ENCODE data around the gene NOTUM. TPM values are rescaled to one million over a fixed set of nuclear protein-coding genes. Genes with fewer than 3 reads are reported as not detected.

NOTUM gene
- total RNA-seq, 1 donor from 2014 or later, result 1.7 TPM

GRCh38 chr17:81912441-81913309 is 48.3 kb downstream of the NOTUM start:
- Histone ChIP-seq H3K27ac (ENCODE audit: low read depth, low read length) (no peak overlapping the region), H3K4me2 (ENCODE audit: low read length) (no peak overlapping the region), H3K4me3 (ENCODE audit: insufficient read depth, low read depth, low read length) (no peak overlapping the region), H3K27me3 (ENCODE audit: insufficient read depth, low read length) (no peaks in the 10 kb centered on the region), H3K9me3 (ENCODE audit: insufficient read depth, low read depth, low read length) (no peaks in the 10 kb centered on the region), H4K20me1 (ENCODE audit: insufficient read depth, low read length) (peaks cover 70% of the 10 kb centered on the region), H3K79me2 (ENCODE audit: insufficient read depth, low read length) (peaks cover 31% of the 10 kb centered on the region), H2AFZ (ENCODE audit: low read depth, low read length) (no peak overlapping the region), H3K4me1 (ENCODE audit: insufficient read depth, low read length) (peaks cover 18% of the 10 kb centered on the region), H3K9ac (ENCODE audit: low read length) (no peak overlapping the region), H3K36me3 (ENCODE audit: insufficient read depth, low read length) (peaks cover 6% of the 10 kb centered on the region)
- Mint-ChIP-seq H3K27me3 (ENCODE audit: low read depth, unreplicated experiment) (no peaks in the 10 kb centered on the region), H3K4me3 (ENCODE audit: unreplicated experiment) (peak overlapping the region; percentile 70), H3K4me1 (ENCODE audit: low read depth, unreplicated experiment) (peaks cover 9% of the 10 kb centered on the region), H3K9me3 (ENCODE audit: unreplicated experiment) (peaks cover 1% of the 10 kb centered on the region), H3K27ac (ENCODE audit: unreplicated experiment) (peak overlapping the region; percentile 72), H3K36me3 (ENCODE audit: low read depth, unreplicated experiment) (peaks cover 12% of the 10 kb centered on the region)
- no peak for DNase-seq (ENCODE audit: low read depth)
- no peak for FAIRE-seq
- TF ChIP-seq EZH2 (IDR thresholded peaks at IDR 0.05; ENCODE audit: insufficient read depth, low read length), result no peak
- no peak for TF ChIP-seq CTCF (IDR thresholded peaks at IDR 0.05; ENCODE audit: insufficient read depth, low read depth, low read length)

- DNase-seq (ENCODE audit: low read depth) (no peak), FAIRE-seq (no peak)
- H3K27me3 Mint-ChIP-seq (ENCODE audit: low read depth, unreplicated experiment), result no peaks in the 10 kb centered on the region
- peaks cover 65% of the 10 kb centered on the region for H4K20me1 ChIP-seq (ENCODE audit: insufficient read depth, low read length)
- peaks cover 6% of the 10 kb centered on the region for H3K36me3 ChIP-seq (ENCODE audit: insufficient read depth, low read length)
- peak overlapping the region; percentile 58 for H3K4me2 ChIP-seq (ENCODE audit: low read length)
- H3K27ac Mint-ChIP-seq (ENCODE audit: unreplicated experiment), result no peak overlapping the region
- H3K4me3 Mint-ChIP-seq (ENCODE audit: unreplicated experiment), result peak overlapping the region; percentile 74
- peaks cover 24% of the 10 kb centered on the region for H3K79me2 ChIP-seq (ENCODE audit: insufficient read depth, low read length)
- H3K4me3 ChIP-seq (ENCODE audit: insufficient read depth, low read depth, low read length), result no peak overlapping the region
- peaks cover 12% of the 10 kb centered on the region for H3K36me3 Mint-ChIP-seq (ENCODE audit: low read depth, unreplicated experiment)
- H3K4me1 Mint-ChIP-seq (ENCODE audit: low read depth, unreplicated experiment), result peaks cover 6% of the 10 kb centered on the region
- H3K4me1 ChIP-seq (ENCODE audit: insufficient read depth, low read length), result peaks cover 15% of the 10 kb centered on the region
- no peaks in the 10 kb centered on the region for H3K9me3 ChIP-seq (ENCODE audit: insufficient read depth, low read depth, low read length)
- H2AFZ ChIP-seq (ENCODE audit: low read depth, low read length), result no peak overlapping the region
- peaks cover 1% of the 10 kb centered on the region for H3K9me3 Mint-ChIP-seq (ENCODE audit: unreplicated experiment)
- TF ChIP-seq EZH2 (IDR thresholded peaks at IDR 0.05; ENCODE audit: insufficient read depth, low read length) (no peak), CTCF (IDR thresholded peaks at IDR 0.05; ENCODE audit: insufficient read depth, low read depth, low read length) (no peak)
- H3K27ac ChIP-seq (ENCODE audit: low read depth, low read length), result no peak overlapping the region
- no peaks in the 10 kb centered on the region for H3K27me3 ChIP-seq (ENCODE audit: insufficient read depth, low read length)
- H3K9ac ChIP-seq (ENCODE audit: low read length), result no peak overlapping the region
Measured at GRCh38 chr17:81911969-81912368, 49.0 kb downstream of the NOTUM start.
